Middle frontal gyrus (tissue), 1 donor: ENCODE measurements around the gene DECR2.
A peak's percentile ranks its signal among the peaks of the same experiment; 100 is the strongest.
"Not testable (repeated sequence)": the region's sequence is repeated elsewhere in the genome, so short reads cannot be mapped to it uniquely, and the experiment has no call there.

ENCODE experiments used
- DNase-seq: peaks from one replicate; pipeline ENCODE4 v3.0.0-alpha.2; 2015; ENCODE audit warnings: low spot score; ENCODE audit errors: extremely low spot score

The DECR2 gene

GRCh38 chr16:399340-400019 lies 2.2 kb upstream of the DECR2 start:
- DNase-seq, result no peak

GRCh38 chr16:400061-400591 lies 1.6 kb upstream of the DECR2 start:
- DNase-seq, result no peak

DNA sequence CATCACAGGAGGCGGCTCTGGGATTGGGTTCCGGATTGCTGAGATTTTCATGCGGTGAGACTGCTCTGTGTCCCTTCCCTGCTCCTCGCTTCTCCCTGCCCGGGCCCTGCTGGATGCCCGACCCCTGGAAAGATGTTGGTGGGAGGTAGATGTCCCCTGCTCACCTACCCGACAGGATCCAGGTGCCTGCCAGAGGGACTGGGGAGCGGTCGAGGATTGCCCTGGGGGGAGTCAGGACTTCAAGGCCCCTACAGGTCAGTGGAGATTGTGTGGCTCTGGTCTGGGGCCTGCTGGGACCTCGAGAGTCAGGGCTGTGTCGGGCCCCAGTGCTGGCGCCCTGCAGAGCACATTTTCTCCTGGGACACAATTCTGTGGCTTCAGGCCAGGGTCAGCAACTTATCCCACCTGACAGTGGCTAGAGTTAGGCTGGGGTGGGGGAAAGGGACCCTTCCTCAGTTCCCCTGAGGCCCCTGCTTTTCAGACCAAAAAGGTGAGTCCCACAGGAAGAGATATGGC lies 3.3 kb downstream of the DECR2 start:
- no peak for DNase-seq

DNA sequence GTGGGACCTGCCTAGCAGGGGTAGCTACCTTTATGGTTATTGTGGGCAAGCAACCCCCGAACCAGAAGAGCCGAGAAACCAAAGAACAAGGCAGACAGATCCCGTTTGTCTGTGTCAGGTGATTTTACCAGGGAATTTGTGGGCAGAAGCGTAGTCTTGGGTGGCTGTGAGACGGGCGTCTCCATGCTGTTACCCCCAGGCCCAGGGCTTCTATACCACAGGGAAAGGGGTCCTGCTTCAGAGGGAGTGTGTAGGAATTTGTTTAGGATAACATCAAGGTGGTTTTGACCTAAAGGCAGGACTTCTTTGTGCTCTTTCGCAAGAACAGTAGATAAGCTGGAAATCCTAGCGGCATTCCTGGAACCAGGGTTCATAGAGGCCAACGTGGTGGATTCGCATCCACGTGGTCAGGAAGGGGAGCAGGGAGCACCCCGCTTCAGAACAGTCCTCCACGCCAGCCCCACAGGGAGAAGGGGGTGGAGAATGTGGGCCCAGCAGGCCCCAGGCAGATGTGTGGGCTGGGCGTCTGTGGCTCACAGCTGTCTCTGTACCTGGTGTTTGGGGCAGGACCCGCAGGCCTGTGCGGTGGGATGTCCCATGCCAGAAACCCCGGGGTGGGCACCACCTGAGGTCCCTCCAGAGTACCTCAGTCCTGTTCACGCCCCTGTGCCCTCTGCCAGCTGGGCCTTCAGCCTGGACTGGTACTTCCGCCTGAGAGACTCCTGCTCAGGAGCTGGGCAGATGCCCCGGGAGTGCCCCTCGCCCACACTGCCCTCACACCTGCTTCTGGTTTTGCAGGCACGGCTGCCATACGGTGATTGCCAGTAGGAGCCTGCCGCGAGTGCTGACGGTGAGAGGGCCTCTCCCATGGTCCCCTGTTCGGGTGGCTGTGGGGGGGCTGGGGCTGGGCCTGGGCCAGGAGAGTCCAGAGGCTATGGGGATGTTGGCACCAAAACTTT lies 4.1 kb downstream of the DECR2 start:
- DNase-seq, result no peak

GRCh38 chr16:407253-407652 lies 5.6 kb downstream of the DECR2 start:
- DNase-seq, result no peak

- DNase-seq, result no peak
Measured at GRCh38 chr16:410516-411178, 9.0 kb downstream of the DECR2 start.

GRCh38 chr16:411576-412265 lies 10.0 kb downstream of the DECR2 start:
- DNase-seq, result no peak

DNA sequence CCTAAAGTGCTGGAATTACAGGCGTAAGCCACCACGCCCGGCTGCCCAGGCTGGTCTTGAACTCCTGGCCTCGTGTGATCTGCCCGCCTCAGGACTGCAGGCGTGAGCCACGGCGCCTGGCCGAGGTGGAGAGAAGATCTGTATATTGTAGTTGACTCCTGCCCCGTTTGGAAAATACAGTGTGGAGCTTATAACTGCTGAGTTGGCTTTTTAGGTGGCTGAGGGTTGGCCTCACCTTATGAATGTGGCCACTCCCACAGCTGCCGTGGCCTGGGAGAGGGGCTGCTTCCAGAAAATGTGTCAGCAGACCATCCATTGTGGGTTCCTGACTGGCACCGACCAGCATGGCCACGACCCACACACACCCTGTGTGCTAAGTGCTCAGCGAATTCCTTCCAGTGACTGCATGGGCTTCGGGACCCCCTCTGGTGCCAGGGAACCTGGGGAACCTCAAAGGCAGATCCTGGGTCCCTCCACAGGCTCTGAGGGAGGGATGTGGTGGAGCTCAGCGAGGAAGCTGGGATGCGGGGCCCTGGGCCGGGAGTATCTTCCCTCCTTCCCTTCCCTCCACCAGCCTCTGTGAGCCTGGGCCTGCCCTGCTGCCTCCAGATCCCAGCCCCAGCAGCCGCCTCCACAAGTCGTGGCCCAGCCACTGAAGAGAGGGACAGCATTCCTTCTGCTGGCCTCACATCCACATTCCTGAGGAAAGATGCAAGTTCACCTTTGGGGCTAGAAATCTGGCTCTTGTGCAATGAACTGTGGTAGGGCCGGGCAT lies 12.9 kb downstream of the DECR2 start:
- DNase-seq, result no peak

- DNase-seq, result not testable (repeated sequence)
Measured at GRCh38 chr16:415170-415498, 13.4 kb downstream of the DECR2 start.

GRCh38 chr16:422179-422578 lies 20.5 kb downstream of the DECR2 start:
- not testable (repeated sequence) for DNase-seq

GRCh38 chr16:424033-424622 lies 22.4 kb downstream of the DECR2 start:
- peak; percentile 53 for DNase-seq

DNA sequence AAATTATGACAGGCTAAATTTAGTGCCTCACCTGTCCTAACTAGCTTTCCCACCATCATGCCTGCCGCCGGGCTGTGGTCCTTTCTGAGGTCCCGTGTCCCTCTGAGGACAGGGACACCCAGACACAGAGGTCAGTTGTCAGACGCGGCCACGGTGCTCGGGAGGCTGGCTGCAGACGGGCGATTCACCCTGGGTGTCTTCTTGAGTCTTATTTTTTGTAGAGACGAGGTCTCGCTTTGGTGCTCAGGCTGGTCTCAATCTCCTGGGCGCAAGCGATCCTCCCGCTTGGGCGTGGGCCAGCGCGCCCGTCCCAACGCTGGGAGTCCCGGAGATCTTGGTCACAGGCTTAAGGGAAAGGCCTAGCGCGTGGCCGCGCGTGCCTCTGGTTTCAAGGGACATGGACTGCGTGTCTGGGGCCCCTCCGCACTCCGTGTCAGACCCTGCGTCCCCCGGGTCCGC lies 23.0 kb downstream of the DECR2 start:
- DNase-seq, result no peak

GRCh38 chr16:425082-425718 lies 23.5 kb downstream of the DECR2 start, which contains the start of gene RAB11FIP3:
Gene RAB11FIP3, plus strand, starts transcription at chr16:425649. Its CDS starts 358 bp downstream, at chr16:426007.
- DNase-seq, result peak; percentile 80

GRCh38 chr16:425740-426114 lies 24.0 kb downstream of the DECR2 start:
- DNase-seq, result no peak

- no peak for DNase-seq
Measured at GRCh38 chr16:426115-426905, 24.6 kb downstream of the DECR2 start.

DNA sequence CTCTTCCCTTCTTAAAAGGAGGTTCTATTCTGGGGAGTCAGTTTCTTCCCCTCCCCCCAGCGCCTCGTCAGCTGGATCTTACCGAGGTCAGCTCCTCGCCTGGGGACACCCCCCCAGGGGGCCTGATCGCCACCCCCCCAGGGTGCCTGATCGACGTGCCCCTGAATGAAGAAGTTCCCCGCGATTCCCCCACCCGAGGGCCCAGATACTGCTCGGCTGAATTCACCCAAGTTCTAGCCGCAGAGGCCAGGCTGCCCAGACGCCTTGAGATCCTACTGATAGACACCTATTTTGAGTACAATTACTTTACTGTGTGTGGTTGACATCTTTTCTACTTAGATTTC lies 25.2 kb downstream of the DECR2 start:
- no peak for DNase-seq

GRCh38 chr16:427250-427649 lies 25.6 kb downstream of the DECR2 start:
- DNase-seq, result no peak

- no peak for DNase-seq
Measured at GRCh38 chr16:430904-431303, 29.2 kb downstream of the DECR2 start.

DNA sequence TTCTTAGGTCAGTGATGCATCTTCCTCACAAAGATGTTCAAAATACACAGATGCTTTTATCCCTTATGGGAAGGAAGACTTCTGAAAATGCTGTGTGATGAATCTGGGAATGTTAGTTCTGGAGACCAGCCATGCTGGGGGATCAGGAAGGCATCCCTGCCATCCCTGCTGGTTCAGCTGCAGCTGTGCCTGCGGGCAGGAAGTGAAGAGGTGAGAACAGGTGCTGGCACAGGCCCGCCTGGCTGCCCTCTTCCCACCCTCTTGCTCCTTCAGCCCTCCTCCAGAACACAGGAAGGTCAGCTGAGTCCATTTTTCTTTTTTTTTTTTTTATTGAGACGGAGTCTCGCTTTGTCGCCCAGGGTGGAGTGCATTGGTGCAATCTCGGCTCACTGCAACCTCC lies 38.9 kb downstream of the DECR2 start:
- no peak for DNase-seq
